GM12878 (cell line): ENCODE results near the gene ROBO1. TPM values are rescaled to one million over a fixed set of nuclear protein-coding genes. Genes with fewer than 3 reads are reported as not detected.

Experiments used
- ATAC-seq: fragments of 200-7000 bp; cut with Tn5 transposase; 3 replicates; pipeline ENCODE4 v1.9.1; 2020; ENCODE audit warnings: mild to moderate bottlenecking, moderate library complexity
- BruUV-seq: library from RNA; stranded (reverse); fragments of 400-500 nt; replicated peaks from 2 replicates; lab custom pipeline; 2021; lab: Mats Ljungman, UMichigan
- CTCF ChIA-PET: fragments of 300-600 bp; sonication (Branson Sonifier 250); formaldehyde crosslinking; extraction: SDS; loops from one replicate; lab custom pipeline; 2021; ENCODE audit warnings: inconsistent platforms; lab: Yijun Ruan, JAX
- POLR2A ChIA-PET: fragments of 350-600 bp; formaldehyde crosslinking; extraction: SDS; loops from one replicate; lab custom pipeline; 2021; ENCODE audit warnings: inconsistent platforms; lab: Charles Lee
- RAD21 ChIA-PET: fragments of 300-600 bp; sonication (Branson Sonifier 250); formaldehyde crosslinking; loops from one replicate; lab custom pipeline; 2023; ENCODE audit warnings: antibody characterized with exemption; ENCODE audit not compliant: unreplicated experiment; lab: Charles Lee
- SMC1A ChIA-PET: fragments of 300-600 bp; sonication (Branson Sonifier 250); formaldehyde crosslinking; loops from one replicate; lab custom pipeline; 2023; ENCODE audit not compliant: unreplicated experiment, uncharacterized antibody; lab: Charles Lee
- DNase-seq: peaks from one replicate; pipeline ENCODE4 v3.0.0-alpha.2; 2011; ENCODE audit warnings: low read depth, low spot score
- FAIRE-seq: peaks from 3 replicates; lab custom pipeline; 2011; peaks lifted over from hg19 to GRCh38; lab: Jason Lieb, UNC
- H2AFZ ChIP-seq: 2 replicates; pipeline ENCODE4 v1.6.0; 2011; ENCODE audit warnings: low read depth, low read length, control low read depth; ENCODE audit not compliant: control insufficient read depth
- H3K27ac ChIP-seq: 2 replicates; pipeline ENCODE4 v1.5.1; 2011; ENCODE audit warnings: control low read depth; ENCODE audit not compliant: control insufficient read depth, insufficient read depth
- H3K27me3 ChIP-seq, 2 experiments: replicated peaks in 1 of 2; 2 replicates each; pipeline versions ENCODE4 v1.6.0 to v1.6.1; 2011; ENCODE audit warnings: low read length in 1 of 2; ENCODE audit not compliant: control insufficient read depth in 2 of 2, insufficient read depth in 2 of 2
- H3K36me3 ChIP-seq, 2 experiments: 2 replicates each; pipeline ENCODE4 v1.5.1; 2011; ENCODE audit warnings: low read length in 1 of 2; ENCODE audit not compliant: control insufficient read depth in 2 of 2, insufficient read depth in 2 of 2
- H3K4me1 ChIP-seq: 2 replicates; pipeline ENCODE4 v1.6.1; 2011; ENCODE audit warnings: mild to moderate bottlenecking, low read length, moderate library complexity, mixed read lengths; ENCODE audit not compliant: control insufficient read depth, insufficient read depth
- H3K4me2 ChIP-seq: 2 replicates; pipeline ENCODE4 v1.6.0; 2011; ENCODE audit warnings: control low read depth; ENCODE audit not compliant: control insufficient read depth, insufficient read depth
- H3K4me3 ChIP-seq: fragments of 200-600 bp; sonication (generic); 2 replicates; pipeline ENCODE4 v1.5.1; 2016
- H3K79me2 ChIP-seq: 2 replicates; pipeline ENCODE4 v1.6.0; 2011; ENCODE audit warnings: low read length; ENCODE audit not compliant: control insufficient read depth, insufficient read depth
- H3K9ac ChIP-seq: 2 replicates; pipeline ENCODE4 v1.8.0; 2011; ENCODE audit warnings: low read length, control low read depth, mixed read lengths; ENCODE audit not compliant: control insufficient read depth, insufficient read depth
- H3K9me3 ChIP-seq: replicated peaks from 3 replicates; pipeline ENCODE4 v1.5.1; 2011; ENCODE audit warnings: mild to moderate bottlenecking, low read length; ENCODE audit not compliant: control insufficient read depth, insufficient read depth
- H4K20me1 ChIP-seq: 2 replicates; pipeline ENCODE4 v1.6.0; 2011; ENCODE audit not compliant: control insufficient read depth, insufficient read depth
- ATF7 ChIP-seq: fragments of 450-650 bp; IDR thresholded peaks from 2 replicates; pipeline ENCODE4 v1.6.1; 2016; ENCODE audit warnings: low read depth, mild to moderate bottlenecking
- BCL11A ChIP-seq: IDR thresholded peaks from 2 replicates; pipeline ENCODE4 v1.6.1; 2011; ENCODE audit warnings: low read depth, low read length
- E4F1 ChIP-seq: fragments of 450-650 bp; IDR thresholded peaks from 2 replicates; pipeline ENCODE4 v1.6.1; 2018; ENCODE audit warnings: borderline replicate concordance, mild to moderate bottlenecking; ENCODE audit not compliant: partially characterized antibody
- ETV6 ChIP-seq, 2 experiments: fragments of 450-650 bp in 1 of 2; IDR thresholded peaks in 1 of 2; conservative IDR thresholded peaks in 1 of 2; 2 replicates each; pipeline ENCODE4 v1.6.1; 2014; ENCODE audit warnings: antibody characterized with exemption in 1 of 2, borderline replicate concordance in 1 of 2, low read depth in 1 of 2, mild to moderate bottlenecking in 1 of 2, moderate library complexity in 1 of 2
- IKZF1 ChIP-seq: fragments of 450-650 bp; conservative IDR thresholded peaks from 2 replicates; pipeline ENCODE4 v1.6.1; 2017; ENCODE audit warnings: antibody characterized with exemption, mild to moderate bottlenecking
- IRF4 ChIP-seq: IDR thresholded peaks from 2 replicates; pipeline ENCODE4 v1.6.1; 2011; ENCODE audit warnings: low read depth, low read length
- IRF5 ChIP-seq: fragments of 450-650 bp; IDR thresholded peaks from 2 replicates; pipeline ENCODE4 v1.6.1; 2017; ENCODE audit warnings: borderline replicate concordance
- JUNB ChIP-seq: IDR thresholded peaks from 2 replicates; pipeline ENCODE4 v1.6.1; 2016; ENCODE audit warnings: antibody characterized with exemption, mild to moderate bottlenecking
- MYC ChIP-seq: IDR thresholded peaks from 2 replicates; pipeline ENCODE4 v1.6.1; 2011; ENCODE audit warnings: mild to moderate bottlenecking, low read length, moderate library complexity, inconsistent platforms; ENCODE audit not compliant: insufficient read depth, insufficient replicate concordance, insufficient read length, severe bottlenecking
- RB1 ChIP-seq: fragments of 450-650 bp; formaldehyde crosslinking; IDR thresholded peaks from 2 replicates; pipeline ENCODE4 v1.6.1; 2017; ENCODE audit warnings: mild to moderate bottlenecking, borderline replicate concordance
- SIN3A ChIP-seq: IDR thresholded peaks from 2 replicates; pipeline ENCODE4 v1.6.1; 2012; ENCODE audit warnings: low read depth, low read length, improper control_type of control experiment
- ZNF24 ChIP-seq: fragments of 450-650 bp; IDR thresholded peaks from 2 replicates; pipeline ENCODE4 v1.6.1; 2017; ENCODE audit warnings: antibody characterized with exemption, mild to moderate bottlenecking
- ZNF687 ChIP-seq: fragments of 450-650 bp; IDR thresholded peaks from 2 replicates; pipeline ENCODE4 v1.6.1; 2017; ENCODE audit warnings: mild to moderate bottlenecking, moderate library complexity
- WGBS: methylation state at CpG from one replicate; pipeline ENCODE4 v1.1.6; 2016; ENCODE audit warnings: low lambda C conversion rate; ENCODE audit not compliant: insufficient replicate concordance, insufficient coverage; ENCODE audit errors: missing lambda C conversion rate; 5-methylcytosine and 5-hydroxymethylcytosine counted together
- in situ Hi-C: fragments of 300-500 bp; cut with MboI; formaldehyde crosslinking; loops from 9 replicates; pipeline ENCODE4 v1.14.3; 2018; ENCODE audit warnings: mixed read lengths
- intact Hi-C: fragments of 100-400 bp; cut with micrococcal nuclease; formaldehyde crosslinking; loops from one replicate; pipeline ENCODE4 v1.14.2; 2022; ENCODE audit not compliant: unreplicated experiment
- polyA plus RNA-seq, 11 experiments: library from polyadenylated mRNA; depleted of rRNA in 4 of 11; unstranded in 6 of 11; stranded (reverse) in 5 of 11; fragments of >200 nt; fragmentation: Nextera tagmentation in 4 of 11; fragmentation: Illumina TruSeq in 1 of 11; extraction: Ambion mirVana in 4 of 11; extraction: Trizol in 1 of 11; gene quantifications; 1 replicate in 1 of 11; 2 replicates in 10 of 11; pipeline versions ENCODE4 v1.2.1 to v1.2.3, GENCODE V29; 2011 to 2016; ENCODE audit warnings: inconsistent platforms in 2 of 11, missing spikeins in 2 of 11, low read depth in 1 of 11
- total RNA-seq, 4 experiments: library from RNA; depleted of rRNA in 3 of 4; stranded (reverse); fragments of >200 nt in 3 of 4; fragmentation: Illumina TruSeq in 1 of 4; extraction: Trizol in 1 of 4; gene quantifications; 2 replicates each; pipeline versions ENCODE4 v1.2.1 to v1.2.3, GENCODE V29; 2013 to 2021

Gene ROBO1
- total and polyA plus RNA-seq, 10 of the 15 experiments (the other 5 are each of a cell fraction or from before 2014, with no cell fraction given), result 0.29 to 46.5 (median 1.2) TPM

- no peak for TF ChIP-seq MYC
- TF ChIP-seq, all 136 proteins: peak for 0
These were observed 942.0 kb downstream of the ROBO1 start (continued) for GRCh38 chr3:78825858-78826215.

GRCh38 chr3:78825118-78825857 is 942.5 kb downstream of the ROBO1 start:
- Histone ChIP-seq H3K27me3 (no peaks in the 10 kb centered on the region), H2AFZ (no peak overlapping the region), H3K9me3 (no peaks in the 10 kb centered on the region; the same call in 2 of the 3 replicates), H3K36me3 (no peaks in the 10 kb centered on the region), H3K79me2 (no peaks in the 10 kb centered on the region), H3K4me2 (no peak overlapping the region), H3K27ac (no peak overlapping the region), H3K4me1 (no peaks in the 10 kb centered on the region), H3K4me3 (no peak overlapping the region), H4K20me1 (no peaks in the 10 kb centered on the region), H3K9ac (no peak overlapping the region)
- BruUV-seq, result TSS peak; percentile 66
- intact Hi-C loops, result no loop called here
- peak; percentile 52 for DNase-seq
- no peak for FAIRE-seq
- in situ Hi-C loops, result no loop called here
- peak; percentile 71 for ATAC-seq
- ChIA-PET CTCF (interaction anchor here (1.2 to 1.6 kb wide), 2 partner anchors 15 to 28 kb away, joined by 3 read pairs; no protein-coding TSS in a partner anchor), RAD21 (interaction anchor here (0.8 to 2.5 kb wide), 9 partner anchors 12 to 177 kb away, joined by 3 to 7 read pairs (median 3); no protein-coding TSS in a partner anchor), POLR2A (interaction anchor here (1.0 kb wide), 1 partner anchor 12 kb away, joined by 3 read pairs; no protein-coding TSS in a partner anchor), SMC1A (interaction anchor here (0.8 to 3.3 kb wide), 11 partner anchors 8 to 95 kb away, joined by 3 to 13 read pairs (median 4); no protein-coding TSS in a partner anchor)
- WGBS, result 11% methylated on average over 5 of the region's 5 CpGs
- TF ChIP-seq IRF4, result 0 out of 2 replicates have a peak, but pooled peaks have one; percentile 13
- TF ChIP-seq E4F1, result no peak
- no peak for TF ChIP-seq ZNF687
- no peak for TF ChIP-seq RB1
- TF ChIP-seq IRF5, result no peak
- 0 out of 2 replicates have a peak, but pooled peaks have one; percentile 9 for TF ChIP-seq JUNB
- 0 out of 2 replicates have a peak, but pooled peaks have one; percentile 25 for TF ChIP-seq IKZF1
- no peak for TF ChIP-seq SIN3A
- peak; percentile 24; the same call in 1 of the 2 replicates for TF ChIP-seq ATF7
- TF ChIP-seq ZNF24, result no peak
- TF ChIP-seq ETV6 (conservative IDR thresholded peaks at IDR 0.05 in 1 of 2, IDR thresholded peaks at IDR 0.05 in 1 of 2; ENCODE audit: borderline replicate concordance in 1 of 2, low read depth in 1 of 2), result no peak
- TF ChIP-seq BCL11A, result peak; percentile 58
